Measurements from ENCODE around the gene CIRBP.

The CIRBP gene

DNA sequence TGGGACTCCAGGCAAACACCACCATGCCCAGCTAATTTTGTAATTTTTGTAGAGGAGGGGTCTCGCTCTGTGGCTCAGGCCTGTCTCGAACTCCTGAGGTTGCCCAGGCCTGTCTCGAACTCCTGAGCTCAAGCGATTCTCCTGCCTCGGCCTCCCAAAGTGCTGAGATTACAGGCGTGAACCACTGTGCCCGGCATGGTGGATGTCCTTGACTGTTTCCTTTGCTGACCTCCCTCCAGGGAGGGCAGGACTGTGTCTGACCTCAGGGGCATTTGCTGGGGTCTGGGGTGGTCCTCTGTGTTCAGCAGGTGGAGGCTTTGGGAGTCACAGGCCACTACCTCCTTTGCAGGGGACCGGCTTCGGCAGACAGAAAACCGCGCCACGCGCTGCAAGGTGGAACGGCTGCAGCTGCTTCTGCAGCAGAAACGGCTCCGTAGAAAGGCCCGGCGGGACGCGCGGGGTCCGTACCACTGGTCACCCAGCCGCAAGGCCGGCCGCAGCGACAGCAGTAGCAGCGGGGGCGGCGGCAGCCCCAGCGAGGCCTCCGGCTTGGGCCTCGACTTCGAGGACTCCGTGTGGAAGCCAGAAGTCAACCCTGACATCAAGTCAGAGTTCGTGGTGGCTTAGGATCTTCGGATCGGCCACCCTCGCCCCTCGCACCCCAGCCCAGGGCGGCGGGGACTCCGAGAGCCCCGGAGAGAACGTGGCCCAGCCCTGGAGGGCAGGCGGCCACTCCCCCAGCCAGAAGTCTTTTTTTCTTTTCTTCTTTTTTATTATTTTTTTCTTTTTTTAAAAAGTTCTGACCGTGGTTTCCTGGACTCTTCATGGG, 12.3 kb upstream of the CIRBP start:
- no peak for DNase-seq

DNA sequence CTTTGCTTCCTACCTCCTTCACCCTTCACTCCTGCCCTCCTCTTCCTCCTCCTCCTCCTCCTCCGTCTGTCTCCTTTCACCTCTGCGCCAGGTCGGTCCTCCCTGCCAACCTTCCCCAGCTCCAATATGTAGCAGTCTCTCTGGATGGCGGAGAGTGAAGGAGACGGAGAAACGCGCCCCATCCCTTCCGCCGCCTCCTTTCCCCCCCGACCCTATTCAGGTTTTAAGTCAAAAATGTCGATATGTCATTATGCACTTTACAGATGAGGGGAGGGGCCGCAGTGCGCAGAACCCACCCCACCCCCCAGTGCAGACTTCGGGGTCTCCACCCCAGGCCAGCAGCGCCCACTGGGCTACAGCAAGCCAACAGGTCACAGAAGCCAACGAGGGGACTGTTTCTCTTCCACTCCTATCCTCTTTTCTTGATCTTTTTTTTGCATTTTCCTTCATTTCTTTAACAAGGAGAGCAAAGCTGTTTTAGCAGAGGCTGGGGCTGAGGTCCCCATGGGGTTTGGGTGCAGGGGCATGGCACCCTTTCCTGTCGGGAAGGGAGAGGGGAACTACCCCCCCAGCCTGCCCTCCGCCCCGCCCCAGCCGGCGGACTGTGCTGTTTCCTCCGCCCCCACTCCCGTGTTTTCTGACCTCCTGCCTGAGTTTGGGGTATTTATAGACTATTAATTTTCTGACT, 11.5 kb upstream of the CIRBP start:
- DNase-seq, result no peak

DNA sequence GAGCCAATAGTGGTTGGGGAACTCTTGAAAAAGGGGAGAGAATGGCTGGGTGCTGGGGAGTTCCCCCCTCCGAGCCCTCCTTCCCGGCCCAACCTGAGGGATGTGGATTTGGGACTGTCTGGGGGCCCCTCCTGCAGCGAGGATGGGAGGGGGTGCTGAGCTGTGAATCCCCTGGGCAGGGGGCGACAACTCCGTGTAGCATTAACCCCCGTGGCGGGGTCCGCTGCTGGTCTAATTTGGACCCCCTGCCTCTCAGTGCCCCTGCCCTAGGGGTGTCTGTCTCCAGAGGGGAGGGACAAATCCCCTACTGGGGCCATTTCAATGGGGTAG, 11.0 kb upstream of the CIRBP start:
- no peak for DNase-seq

DNA sequence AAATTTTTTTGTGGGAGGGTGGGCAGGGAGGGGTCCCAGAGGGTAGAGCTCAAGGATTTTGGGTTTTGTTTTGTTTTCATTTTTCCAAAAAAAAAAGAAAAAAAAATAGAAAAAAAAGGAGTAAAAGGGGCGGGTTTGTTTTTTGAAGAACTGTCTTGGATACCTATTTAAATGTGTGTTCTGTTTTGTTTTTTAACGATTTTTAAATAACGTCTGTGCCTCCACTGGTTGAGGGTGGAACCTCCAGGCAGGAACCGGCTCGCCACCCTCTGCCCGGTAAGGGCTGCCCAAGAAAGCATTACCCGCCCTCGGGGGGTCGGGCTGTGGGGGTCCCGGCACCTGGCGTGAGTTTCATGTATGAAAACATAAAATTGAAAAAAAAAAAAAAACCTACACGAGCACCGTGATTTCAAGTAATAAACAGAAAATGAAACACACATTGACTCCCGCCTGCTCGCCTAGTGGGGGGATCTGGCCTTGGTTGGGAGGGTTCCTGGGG, 10.4 kb upstream of the CIRBP start:
- peak; percentile 42 for DNase-seq

DNA sequence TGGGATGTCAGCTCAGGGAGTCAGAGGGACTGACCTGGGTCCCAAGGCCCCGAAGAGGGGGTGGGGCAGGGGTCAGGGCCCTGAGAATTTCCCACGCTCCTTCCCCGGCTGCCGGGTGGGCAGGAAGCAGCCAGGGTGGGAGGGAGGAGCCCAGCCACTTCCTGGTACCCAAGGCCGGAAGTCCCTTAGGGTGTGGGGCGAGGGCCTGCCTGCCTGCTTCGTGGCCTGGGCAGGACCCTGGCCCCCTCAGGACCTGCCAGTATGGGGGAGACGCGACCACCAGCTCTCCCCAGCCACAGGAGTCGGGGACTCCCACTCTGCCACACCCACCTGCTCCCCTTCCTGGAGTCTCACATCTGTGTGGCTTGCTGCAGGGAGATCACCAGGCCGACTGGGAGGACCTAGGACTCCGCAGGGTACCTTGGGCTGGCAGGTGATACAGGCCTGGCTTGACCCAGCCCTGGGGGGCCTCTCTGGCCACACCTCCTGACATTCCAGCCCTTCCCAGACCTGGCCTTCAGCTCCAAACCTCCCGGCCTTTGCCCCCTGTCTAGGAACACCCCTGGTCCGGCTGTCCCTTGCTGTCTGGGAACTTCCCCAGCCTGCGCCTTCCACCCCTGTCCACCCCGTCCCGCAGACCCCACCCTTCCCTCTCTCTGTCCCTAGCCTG, 9.8 kb upstream of the CIRBP start:
- peak; percentile 78 for DNase-seq

DNA sequence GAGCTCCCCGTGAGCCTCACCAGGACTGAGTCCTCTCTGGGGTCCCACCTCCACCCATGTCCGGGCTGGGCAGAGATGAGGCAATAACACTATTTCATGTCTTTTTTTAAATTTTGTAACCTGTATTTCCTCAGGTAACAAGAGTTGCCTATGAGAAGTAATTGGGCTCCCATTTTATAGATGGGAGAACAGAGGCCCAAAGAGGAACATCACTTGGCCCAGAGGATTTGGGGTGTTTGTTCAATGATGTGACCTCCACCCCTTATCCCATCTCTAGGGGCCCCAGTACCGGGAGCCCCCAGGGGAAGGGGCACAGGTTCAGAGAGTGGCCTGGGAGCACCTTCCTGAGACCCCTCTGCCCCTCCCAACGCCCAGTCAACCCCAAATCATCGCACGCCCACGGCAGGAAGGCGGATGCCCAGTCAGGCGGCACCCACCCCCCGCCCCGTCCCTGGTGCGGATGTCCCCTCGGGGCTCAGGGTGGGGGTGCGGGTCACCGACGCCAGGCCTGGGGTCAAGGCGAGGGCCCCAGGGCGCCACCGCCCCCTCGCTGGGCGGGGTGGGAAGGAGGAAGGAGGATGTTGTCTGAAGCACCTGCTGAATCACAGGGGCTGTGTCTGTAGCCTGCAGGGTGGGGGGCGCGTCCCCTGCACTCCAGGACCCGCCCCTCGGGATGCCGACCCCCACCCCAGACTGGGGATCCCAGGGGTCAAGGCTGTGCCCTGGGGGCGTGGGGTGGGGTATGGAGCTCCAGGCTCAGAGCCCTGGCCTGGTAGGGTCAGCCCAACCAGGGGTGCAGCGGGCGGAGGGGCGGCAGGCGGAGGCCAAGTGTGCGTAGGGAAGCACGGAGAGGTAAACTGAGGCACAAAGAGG, 9.0 kb upstream of the CIRBP start:
- peak; percentile 63 for DNase-seq

DNA sequence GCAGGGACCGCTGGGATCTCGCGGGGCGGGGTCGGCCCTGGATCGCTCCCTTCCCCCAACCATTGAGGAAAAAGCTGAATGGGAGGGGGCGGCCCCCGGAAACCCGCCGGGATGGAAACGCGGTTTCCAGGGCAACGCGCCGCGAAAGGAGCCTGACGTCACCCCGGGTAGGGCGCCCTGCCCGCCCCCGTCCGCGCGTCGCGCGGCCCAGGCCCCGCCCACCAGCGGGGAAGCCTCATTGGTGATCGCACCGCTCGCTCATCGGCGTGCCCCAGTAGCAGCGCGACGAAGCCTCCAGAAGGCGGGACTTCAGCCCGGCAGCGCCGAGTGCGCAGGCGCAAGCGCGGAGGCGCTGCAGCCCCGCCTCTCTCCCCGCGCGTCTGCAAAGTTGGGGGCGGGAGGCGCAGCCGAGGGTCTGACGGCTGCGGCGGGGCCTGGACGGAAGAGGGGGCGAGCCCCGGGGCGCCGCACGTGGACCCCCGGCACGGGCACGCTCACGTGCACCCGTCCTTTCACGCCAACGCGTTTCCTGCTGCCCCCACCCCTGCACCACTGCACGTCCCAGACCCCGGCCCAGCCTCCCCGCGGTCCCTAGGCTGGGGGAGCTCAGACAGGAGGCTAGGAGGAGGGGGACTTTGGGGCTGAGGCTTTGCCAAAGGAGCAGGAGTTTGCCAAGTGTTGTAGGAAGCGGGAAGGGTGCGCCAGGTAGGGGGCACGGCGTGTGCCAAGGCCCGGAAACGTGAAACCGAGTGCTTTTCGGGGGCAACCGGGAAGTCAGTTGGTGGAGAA, 8.2 kb upstream of the CIRBP start:
- DNase-seq, result peak; percentile 98

DNA sequence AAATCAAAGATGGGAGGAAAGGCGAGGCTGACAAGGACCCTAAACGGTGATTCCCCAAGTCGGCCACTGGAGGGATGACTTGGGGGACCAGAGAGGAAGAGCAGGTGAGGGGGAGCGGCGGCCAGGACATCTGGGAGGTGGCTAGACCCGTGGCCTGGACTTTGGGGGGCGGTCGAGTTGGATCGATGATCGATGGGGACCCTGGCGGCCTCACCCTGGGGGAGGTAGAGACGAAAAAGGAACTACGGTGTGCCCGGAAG, 7.7 kb upstream of the CIRBP start:
- DNase-seq, result peak; percentile 44

DNA sequence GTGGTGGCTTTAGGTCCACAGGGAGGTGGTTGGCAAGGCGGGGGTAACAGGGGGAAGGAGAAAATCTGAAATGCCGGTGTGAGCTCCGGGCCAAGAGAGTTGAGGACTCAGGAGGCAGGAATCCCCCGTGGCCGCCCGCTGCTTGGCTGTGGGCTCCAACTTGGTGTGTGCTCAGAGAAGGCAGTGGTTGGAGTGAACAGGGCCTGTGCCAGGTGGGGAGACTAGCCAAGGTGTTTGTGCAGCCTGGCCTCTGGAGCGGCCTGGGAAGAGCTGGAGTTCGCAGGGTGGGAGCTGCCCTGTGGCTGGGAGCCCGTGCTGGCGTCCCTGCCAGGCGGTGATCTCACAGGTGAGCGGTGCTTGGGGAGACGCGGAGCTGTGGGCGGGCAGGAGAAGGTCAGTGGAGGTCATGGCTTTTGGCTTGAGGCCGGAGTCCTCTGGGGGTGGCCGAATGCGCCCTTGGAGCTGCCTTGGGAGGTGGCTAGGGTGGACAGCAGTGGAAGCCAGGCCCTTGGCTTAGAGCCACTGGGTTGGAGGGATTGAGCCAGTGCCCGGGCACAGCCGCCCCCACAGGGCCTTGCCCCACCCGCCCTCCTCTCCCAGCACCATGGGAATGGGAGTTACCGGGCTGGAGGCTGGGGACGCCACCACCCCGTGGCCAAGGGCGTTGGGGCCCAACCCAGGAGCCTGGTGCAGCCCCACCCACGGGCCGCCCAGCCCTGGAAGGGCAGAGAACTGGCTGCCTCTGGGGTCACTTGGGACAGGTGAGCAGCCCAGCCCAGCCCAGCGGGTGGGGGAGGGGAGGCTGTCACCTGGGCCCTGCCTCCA, 7.1 kb upstream of the CIRBP start:
- DNase-seq, result peak; percentile 40

DNA sequence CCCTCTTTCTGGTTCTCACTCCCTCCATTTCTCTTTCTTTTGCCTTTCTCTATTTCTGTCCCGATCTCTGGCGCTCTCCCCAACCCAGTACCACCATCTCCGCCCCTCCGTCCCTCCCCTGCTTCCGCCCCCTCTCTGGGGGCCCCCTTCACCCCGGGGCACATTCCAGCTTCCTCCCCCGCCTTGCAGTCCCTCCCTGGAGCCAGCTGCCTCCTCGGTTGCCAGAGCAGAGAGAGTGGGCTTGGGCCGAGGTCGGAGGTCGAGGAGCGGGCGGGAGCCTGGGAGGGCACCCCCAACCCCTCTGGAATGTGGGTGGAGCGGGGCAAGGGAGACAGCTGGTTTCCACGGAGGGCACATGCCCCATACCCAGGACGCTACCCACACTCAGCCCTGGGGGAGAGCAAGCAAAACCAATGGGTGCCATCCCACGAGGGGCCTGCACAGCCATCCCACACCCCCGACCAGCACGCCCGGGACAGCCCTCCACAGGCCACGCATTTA, 6.5 kb upstream of the CIRBP start:
- no peak for DNase-seq

DNA sequence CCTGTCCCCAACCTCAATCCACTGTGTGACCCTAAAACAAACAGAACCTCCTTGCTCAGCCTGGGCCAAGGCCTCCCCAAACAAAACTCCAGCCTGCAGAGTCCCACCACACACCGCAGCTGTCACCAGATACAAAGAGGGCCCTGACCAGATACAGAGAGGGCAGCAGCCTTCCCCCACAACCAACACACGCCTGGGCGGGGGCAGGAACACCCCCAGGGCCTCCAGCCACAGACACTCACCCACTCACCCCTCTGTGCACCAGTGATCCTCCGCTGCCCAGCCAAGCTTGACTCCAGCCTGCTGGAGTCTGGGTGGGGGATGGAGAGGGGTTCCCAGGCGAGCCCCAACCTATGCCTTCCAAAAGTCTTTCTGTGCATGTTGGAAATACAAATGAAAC, 5.9 kb upstream of the CIRBP start:
- no peak for DNase-seq

DNA sequence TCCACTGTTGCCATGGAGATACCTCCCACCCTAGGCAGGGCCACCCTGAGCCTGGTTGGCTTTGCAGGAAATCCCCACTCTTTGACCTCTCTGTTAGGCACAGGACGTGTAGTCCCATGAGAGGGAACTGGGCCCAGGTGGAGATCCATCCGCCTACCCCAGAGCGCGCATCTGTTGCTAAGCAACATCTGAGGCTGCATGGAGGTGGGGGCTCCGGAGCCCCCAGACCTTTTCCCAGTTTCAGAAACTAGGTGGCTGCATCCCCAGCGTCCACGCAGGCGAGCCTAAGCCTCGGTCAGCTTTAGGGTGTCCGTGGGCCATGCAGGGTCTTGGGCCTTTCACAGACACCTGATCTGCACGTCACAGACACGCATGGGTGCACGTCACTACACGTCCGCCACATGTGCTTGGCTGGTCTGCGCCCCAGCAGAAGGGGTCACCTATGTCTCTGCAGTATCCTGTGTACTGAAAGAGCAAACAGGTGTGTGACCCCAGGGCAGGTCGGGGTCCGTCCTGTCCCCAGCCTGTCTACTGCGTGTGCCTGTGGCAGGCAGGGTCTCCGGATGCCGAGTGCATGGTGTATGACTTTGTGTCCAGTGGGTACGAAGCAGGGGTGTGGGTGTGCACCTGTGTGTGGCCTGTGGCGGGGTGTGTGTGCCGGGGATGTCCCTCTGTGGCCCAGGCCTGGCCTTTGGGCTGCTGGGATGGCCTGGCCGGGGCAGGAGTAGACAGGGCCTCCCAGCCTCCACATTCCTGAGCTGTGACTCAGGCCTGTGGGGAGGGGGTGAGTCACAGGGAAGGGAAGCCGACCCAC, 4.1 kb upstream of the CIRBP start:
- DNase-seq, result no peak

DNA sequence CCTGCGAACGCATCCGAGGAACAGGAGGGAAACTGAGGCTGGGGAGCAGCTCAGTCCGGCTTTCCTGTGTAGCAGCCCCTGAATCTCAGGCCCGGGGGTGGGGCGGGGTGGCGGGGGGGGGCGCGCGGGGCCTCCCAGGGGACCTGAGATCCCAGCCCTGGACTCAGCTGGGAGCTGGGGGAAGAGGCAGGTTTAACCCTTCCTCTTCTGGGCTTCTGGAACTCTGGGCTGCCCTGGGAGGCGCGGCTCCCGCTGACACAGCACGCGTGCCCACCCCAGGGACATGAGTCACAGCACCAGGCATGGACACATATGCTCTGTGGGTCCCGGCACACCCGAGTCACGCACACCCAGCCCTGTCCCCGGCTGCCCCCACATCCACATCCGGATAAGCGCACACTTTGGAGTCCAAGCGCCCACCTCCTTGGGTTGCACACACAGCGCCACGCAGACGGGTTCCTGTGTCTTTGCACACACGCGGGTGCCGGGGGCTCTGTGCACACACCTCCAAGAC, 3.5 kb upstream of the CIRBP start:
- DNase-seq, result peak; percentile 58

DNA sequence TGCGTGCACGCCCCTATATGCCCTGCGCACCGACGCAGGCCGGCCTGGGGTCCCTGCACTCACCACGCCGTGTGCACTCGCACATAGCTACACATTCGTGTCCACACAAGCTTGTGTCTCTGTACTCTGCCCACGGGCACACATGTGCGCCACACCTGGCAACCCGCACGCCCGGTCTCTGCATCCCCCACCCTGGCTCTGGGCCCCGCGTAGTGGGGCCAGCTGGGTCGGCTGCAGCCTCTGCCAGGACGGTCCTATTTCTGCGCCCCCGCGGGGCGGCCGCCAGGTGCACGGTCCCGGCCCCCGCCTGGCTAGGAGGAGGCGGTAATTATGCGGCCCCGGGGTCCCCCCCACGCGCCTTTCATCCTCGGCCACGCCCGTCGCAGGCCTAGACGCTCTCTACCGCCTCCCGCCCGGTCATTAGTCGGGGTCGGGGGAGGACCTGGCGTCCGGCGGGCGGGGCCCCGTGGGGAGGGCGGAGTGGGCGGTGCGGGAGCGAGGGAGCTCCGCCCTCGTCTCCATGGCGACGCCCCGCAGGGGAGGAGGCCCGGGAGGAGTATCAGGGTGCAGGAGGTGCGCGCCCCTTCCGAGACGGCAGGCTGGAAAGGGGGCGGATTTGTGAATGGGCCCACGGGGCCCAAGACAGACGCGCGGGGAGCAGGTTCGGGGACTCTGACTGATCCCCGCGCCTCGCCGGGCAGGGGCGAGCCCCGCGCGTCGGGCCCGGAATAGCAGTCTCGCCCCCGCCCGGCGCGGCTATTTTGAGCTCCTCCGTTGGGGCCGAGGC, 2.8 kb upstream of the CIRBP start:
- DNase-seq, result peak; percentile 87

DNA sequence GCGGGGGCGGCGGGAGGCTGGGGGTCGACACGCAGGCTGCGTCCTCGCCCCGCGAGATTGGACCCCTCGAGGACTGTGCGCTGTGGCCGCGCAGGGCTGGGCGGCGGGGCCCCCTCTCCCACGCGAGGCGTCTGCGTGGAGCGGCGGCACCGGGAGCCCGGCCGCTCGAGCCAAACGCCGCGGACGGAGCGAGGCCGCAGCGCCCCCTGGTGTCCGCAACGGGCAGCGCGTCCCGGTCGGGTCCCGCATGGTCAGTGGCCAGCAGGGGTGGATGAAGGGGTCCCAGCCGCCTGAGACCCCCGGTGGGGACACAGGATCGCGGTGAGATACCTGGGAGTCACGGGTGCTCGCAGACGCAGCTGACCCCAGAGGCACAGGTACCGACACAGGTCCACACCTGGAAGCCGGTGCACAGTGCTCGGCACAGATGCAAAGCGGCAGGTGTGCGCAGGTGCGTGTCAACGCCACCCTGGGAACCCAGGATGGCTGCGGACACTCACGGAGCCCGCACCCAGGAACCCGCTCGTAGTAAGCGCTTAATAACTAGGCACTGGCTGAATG, 2.1 kb upstream of the CIRBP start:
- DNase-seq, result peak; percentile 73

DNA sequence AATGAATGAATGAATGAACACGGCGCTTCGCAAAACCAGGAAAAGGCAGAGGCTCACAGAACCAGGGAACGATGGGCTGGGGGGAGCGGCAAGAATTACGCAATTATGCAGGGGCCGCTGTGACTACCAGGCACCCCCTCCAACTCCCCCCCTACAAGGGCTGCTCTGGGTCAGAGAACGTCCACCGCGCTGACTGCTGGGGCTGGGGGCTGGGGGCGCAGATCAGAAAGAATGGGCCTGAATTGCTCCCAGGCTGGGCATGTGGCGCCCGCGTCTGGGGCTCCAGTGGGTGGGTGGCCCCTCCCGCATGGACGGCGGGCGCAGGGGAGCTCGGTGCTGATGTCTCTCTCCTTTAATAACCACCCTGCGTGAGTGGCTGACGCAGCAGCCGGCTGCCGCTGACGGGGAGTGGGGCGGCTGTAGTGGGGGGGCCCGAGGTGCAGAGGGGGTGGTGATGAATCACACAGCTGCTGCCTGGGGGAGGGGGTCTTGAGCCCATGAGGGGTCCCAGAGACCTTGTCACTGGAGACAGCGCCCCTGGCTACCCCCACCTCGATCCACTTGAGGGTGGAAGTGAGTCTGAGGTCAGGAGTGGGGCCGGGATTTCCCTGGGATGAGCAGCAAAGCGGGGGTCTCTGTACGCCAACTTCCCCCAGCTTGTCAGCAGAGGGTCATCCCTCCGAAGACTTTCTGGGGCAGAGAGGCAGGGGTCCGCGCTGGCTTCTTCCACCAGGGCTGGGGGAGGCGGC, 1.5 kb upstream of the CIRBP start:
- no peak for DNase-seq

DNA sequence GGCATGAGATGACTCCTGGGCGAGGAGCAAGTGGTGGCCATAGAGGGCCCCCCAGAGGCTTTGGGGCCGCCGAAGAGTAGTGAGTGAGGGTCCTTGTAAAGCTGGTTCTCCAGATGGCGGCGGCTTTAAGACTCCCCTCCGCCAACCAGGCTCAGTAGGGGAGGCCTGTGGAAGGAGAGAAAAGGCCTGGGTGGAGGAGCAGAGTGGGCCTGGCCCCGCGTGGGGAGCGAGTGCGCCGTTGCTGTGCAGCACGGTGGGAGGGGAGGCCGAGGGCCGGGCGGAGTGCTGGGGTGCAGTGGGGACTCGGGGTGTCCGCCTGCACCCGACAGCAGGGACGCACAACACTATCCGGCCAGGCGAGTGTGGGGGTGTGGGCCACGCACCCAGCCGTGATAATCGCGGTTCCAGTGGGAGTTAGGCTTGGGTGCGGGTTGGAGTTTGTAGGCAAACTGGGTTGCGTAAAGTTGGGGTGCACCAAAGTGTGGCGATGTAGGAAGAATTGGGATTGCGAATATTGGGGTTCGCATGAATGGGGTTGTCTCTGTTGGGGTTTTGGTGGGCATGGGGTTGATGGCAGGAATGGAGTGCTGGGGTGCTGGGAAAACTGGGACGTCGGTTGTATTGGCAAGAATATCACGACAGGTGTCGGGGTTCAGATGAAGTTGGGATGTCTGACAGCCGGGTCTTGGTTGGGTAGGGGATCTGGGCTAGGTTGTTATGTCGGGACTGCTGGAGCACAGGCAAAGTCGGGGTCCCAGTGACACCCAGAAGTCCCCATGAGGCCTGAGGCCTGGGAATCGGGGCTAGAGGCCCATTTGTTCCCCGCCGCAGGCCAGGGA, 687 bp upstream of the CIRBP start:
- no peak for DNase-seq
